Gastroesophageal sphincter (tissue), 4 donors: ENCODE measurements around the gene PLCL1. TPM values are rescaled to one million over a fixed set of nuclear protein-coding genes. Genes with fewer than 3 reads are reported as not detected.

ENCODE experiments used
- ATAC-seq: fragments of 150-250 bp; one replicate; pipeline ENCODE4 v1.9.1; 2016; ENCODE audit warnings: mild to moderate bottlenecking, moderate library complexity
- H3K27ac ChIP-seq, 4 donors: fragments of 200-600 bp; sonication (generic) in 3 of 4; 1 replicate in 3 of 4; 2 replicates in 1 of 4; pipeline ENCODE4 v1.5.1; 2016 to 2019
- H3K27me3 ChIP-seq: fragments of 200-600 bp; sonication (generic); one replicate; pipeline ENCODE4 v1.5.1; 2019
- H3K36me3 ChIP-seq, 2 donors: fragments of 200-600 bp; sonication (generic); one replicate each; pipeline ENCODE4 v1.5.1; 2019; ENCODE audit warnings: control low read depth in 1 of 2
- H3K4me1 ChIP-seq, 3 donors: fragments of 200-600 bp; sonication (generic); 1 replicate in 2 of 3; 2 replicates in 1 of 3; pipeline ENCODE4 v1.5.1; 2016 to 2019; ENCODE audit warnings: control low read depth in 2 of 3
- H3K4me3 ChIP-seq, 2 donors: fragments of 200-600 bp; sonication (generic); one replicate each; pipeline ENCODE4 v1.5.1; 2019; ENCODE audit warnings: mild to moderate bottlenecking in 1 of 2, moderate library complexity in 1 of 2
- H3K9me3 ChIP-seq, 3 donors: fragments of 200-600 bp; sonication (generic); one replicate each; pipeline ENCODE4 v1.5.1; 2017 to 2019; ENCODE audit warnings: control low read depth in 2 of 3
- EP300 ChIP-seq: sonication (generic); formaldehyde crosslinking; IDR thresholded peaks from one replicate; pipeline ENCODE4 v1.6.1; 2017; ENCODE audit warnings: antibody characterized with exemption, mild to moderate bottlenecking
- POLR2A ChIP-seq, 2 donors: fragments of 450-650 bp; IDR thresholded peaks; one replicate each; pipeline ENCODE4 v1.6.1; 2017; ENCODE audit warnings: antibody characterized with exemption in 2 of 2, mild to moderate bottlenecking in 2 of 2, moderate library complexity in 1 of 2
- POLR2AphosphoS5 ChIP-seq: sonication (generic); formaldehyde crosslinking; IDR thresholded peaks from one replicate; pipeline ENCODE4 v1.6.1; 2017; ENCODE audit warnings: antibody characterized with exemption
- WGBS, 2 donors: methylation state at CpG; one replicate each; pipeline ENCODE4 v1.1.5; 2018; ENCODE audit warnings: low coverage in 1 of 2; 5-methylcytosine and 5-hydroxymethylcytosine counted together
- total RNA-seq, 4 donors: library from RNA; depleted of rRNA; stranded (reverse); fragments of >200 nt; gene quantifications; one replicate each; pipeline ENCODE4 v1.1.0, GENCODE V29; 2016
- TF ChIP-seq, protein P1 (sequence below), 4 experiments: fragments of 200-600 bp in 2 of 4; fragments of 450-650 bp in 2 of 4; sonication (generic) in 1 of 4; IDR thresholded peaks; one replicate each; pipeline ENCODE4 v1.5.1; 2017 to 2019; ENCODE audit warnings: antibody characterized with exemption in 4 of 4, mild to moderate bottlenecking in 2 of 4, moderate library complexity in 2 of 4

The PLCL1 gene
- total RNA-seq, 4 donors from 2014 or later: 23.4 to 89.2 (median 47.4) TPM

DNA sequence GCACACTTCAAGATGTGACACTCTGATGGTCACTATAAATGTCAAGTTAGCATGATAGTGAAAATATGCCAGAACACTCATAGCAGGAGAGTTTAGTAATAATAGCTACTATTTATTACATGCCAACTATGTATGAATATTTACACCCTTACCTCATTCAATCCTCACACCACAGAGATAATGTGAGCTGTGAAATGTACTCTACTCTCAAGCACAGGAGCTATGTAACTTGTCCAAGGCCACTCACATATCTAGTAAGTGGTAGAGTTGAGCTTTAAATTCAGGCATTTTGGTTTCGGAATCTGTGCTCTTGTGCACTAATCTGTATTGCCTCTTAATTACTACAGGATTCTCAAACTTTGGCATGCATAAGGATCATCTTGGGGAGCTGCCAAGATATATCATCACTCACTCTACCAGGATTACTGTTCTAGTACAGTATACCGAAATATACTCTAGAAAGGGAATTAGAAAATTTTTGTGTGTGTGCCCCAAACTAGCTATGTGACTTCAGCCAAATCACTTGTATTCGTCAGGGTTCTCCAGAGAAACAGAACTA is 154.3 kb downstream of the PLCL1 start:
- H3K4me3 ChIP-seq: no peak overlapping the region
- no peak for ATAC-seq
- 55 to 93% methylated on average over 3 of the region's 3 CpGs for WGBS, 2 donors
- H3K36me3 ChIP-seq: no peaks in the 10 kb centered on the region
- no peaks in the 10 kb centered on the region for H3K27me3 ChIP-seq
- H3K9me3 ChIP-seq: peaks cover 0 to 5% (median 0%) of the 10 kb centered on the region in 3 donors
- TF ChIP-seq, protein P1, sequence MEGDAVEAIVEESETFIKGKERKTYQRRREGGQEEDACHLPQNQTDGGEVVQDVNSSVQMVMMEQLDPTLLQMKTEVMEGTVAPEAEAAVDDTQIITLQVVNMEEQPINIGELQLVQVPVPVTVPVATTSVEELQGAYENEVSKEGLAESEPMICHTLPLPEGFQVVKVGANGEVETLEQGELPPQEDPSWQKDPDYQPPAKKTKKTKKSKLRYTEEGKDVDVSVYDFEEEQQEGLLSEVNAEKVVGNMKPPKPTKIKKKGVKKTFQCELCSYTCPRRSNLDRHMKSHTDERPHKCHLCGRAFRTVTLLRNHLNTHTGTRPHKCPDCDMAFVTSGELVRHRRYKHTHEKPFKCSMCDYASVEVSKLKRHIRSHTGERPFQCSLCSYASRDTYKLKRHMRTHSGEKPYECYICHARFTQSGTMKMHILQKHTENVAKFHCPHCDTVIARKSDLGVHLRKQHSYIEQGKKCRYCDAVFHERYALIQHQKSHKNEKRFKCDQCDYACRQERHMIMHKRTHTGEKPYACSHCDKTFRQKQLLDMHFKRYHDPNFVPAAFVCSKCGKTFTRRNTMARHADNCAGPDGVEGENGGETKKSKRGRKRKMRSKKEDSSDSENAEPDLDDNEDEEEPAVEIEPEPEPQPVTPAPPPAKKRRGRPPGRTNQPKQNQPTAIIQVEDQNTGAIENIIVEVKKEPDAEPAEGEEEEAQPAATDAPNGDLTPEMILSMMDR (IDR thresholded peaks at IDR 0.05): no peak
- TF ChIP-seq POLR2AphosphoS5 (no peak), EP300 (no peak), POLR2A (IDR thresholded peaks at IDR 0.05) (no peak)
- H3K27ac ChIP-seq: peak overlapping the region in 1 of 4 donors; percentile 2
- H3K4me1 ChIP-seq: peaks cover 0 to 36% (median 5%) of the 10 kb centered on the region in 3 donors

DNA sequence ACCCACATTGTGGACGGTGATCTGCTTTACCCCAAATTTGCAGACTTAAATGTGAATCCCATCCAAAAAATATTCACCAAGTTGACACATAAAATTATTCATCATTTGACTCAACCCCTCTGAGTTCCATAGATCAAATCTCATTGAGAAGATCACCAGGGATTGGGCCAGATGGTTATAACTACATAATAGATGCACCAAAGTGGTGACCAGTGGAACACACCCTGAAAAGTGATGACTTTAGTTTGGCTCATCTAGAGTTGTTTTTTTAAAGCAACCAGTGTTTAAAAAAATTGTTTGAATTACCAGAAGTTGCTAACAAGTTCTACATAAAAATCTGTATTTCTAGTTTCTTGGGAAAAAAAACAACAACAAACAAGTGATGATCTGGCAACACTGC is 155.0 kb downstream of the PLCL1 start:
- peaks cover 0 to 35% (median 5%) of the 10 kb centered on the region in 3 donors for H3K4me1 ChIP-seq
- H3K36me3 ChIP-seq: no peaks in the 10 kb centered on the region
- H3K4me3 ChIP-seq: no peak overlapping the region
- no peaks in the 10 kb centered on the region for H3K27me3 ChIP-seq
- H3K9me3 ChIP-seq: peaks cover 0 to 8% (median 0%) of the 10 kb centered on the region in 3 donors
- ATAC-seq: no peak
- H3K27ac ChIP-seq: no peak overlapping the region
- TF ChIP-seq, protein P1 (IDR thresholded peaks at IDR 0.05): no peak
- TF ChIP-seq POLR2A (IDR thresholded peaks at IDR 0.05) (no peak), POLR2AphosphoS5 (no peak), EP300 (no peak)
- 78 to 91% methylated on average over 1 of the region's 1 CpG for whole genome bisulfite sequencing, 2 donors

DNA sequence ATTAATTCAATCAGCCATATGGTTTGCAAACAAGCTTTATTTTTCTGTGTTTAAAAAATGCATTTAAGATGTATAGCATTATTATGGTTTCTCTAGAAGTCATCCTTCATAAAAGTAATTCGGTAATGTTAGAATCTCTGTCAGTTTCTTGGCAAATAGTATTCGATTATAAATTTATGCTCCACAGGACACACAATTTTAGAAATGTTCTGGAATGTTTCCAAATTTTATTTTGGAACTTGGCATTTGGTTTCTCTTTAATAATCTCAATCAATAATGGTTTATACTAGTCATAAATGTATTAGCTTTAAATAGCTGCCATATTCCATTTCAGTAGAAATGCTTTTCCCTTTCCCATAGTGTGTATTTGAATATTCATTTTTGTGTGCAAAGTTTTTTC is 156.4 kb downstream of the PLCL1 start:
- no peaks in the 10 kb centered on the region for H3K27me3 ChIP-seq
- no peak for ATAC-seq
- no peak overlapping the region for H3K27ac ChIP-seq
- H3K4me3 ChIP-seq: no peak overlapping the region
- peaks cover 0 to 28% (median 0%) of the 10 kb centered on the region in 3 donors for H3K4me1 ChIP-seq
- TF ChIP-seq, protein P1 (IDR thresholded peaks at IDR 0.05): no peak
- TF ChIP-seq POLR2AphosphoS5: no peak
- TF ChIP-seq EP300: no peak
- TF ChIP-seq POLR2A (IDR thresholded peaks at IDR 0.05): no peak
- H3K36me3 ChIP-seq: no peaks in the 10 kb centered on the region
- H3K9me3 ChIP-seq: peaks cover 0 to 18% (median 0%) of the 10 kb centered on the region in 3 donors
- 9 to 33% methylated on average over 2 of the region's 2 CpGs for WGBS, 2 donors

DNA sequence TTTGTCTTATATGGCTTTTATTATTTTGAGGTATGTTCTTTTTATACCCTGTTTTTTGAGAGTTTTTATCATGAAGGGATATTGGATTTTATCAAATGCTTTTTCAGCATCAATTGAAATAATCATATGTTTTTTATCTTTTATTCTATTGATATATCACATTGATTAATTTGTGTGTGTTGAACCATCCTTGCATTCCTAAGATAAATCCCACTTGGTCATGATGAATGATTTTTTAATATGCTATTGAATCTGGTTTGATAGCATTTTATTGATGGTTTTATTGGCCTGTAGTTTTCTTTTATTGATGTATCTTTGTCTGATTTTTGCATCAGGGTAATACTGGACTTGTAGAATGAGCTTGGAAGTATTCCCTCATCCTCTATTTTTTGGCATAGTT is 160.3 kb downstream of the PLCL1 start:
- peaks cover 0 to 15% (median 0%) of the 10 kb centered on the region in 3 donors for H3K4me1 ChIP-seq
- TF ChIP-seq, protein P1 (IDR thresholded peaks at IDR 0.05): no peak
- TF ChIP-seq POLR2A (IDR thresholded peaks at IDR 0.05) (no peak), EP300 (no peak), POLR2AphosphoS5 (no peak)
- no peak overlapping the region for H3K27ac ChIP-seq
- H3K27me3 ChIP-seq: no peaks in the 10 kb centered on the region
- H3K36me3 ChIP-seq: no peaks in the 10 kb centered on the region
- ATAC-seq: no peak
- peaks cover 0 to 18% (median 0%) of the 10 kb centered on the region in 3 donors for H3K9me3 ChIP-seq
- no peak overlapping the region for H3K4me3 ChIP-seq

DNA sequence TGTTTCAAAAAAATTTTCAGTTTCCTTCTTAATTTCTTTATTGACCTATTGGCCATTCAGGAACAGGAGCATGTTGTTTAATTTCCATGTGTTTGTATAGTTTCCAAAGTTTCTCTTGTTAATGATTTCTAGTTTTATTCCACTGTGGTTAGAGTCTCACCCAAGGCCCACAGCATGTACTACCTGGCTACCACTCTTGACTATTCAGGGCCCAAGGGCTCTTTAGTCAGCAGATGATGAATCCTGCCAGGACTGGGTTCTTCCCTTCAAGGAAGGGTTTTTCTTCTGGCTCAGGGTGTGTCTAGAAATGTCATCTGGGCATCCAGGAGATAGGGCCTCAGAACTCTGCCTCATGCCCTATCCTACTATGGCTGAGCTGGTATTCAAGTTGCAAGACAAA is 161.4 kb downstream of the PLCL1 start:
- Histone ChIP-seq H3K4me1 (peaks cover 0 to 5% (median 0%) of the 10 kb centered on the region in 3 donors), H3K9me3 (peaks cover 0 to 18% (median 0%) of the 10 kb centered on the region in 3 donors), H3K36me3 (no peaks in the 10 kb centered on the region), H3K4me3 (no peak overlapping the region), H3K27me3 (no peaks in the 10 kb centered on the region), H3K27ac (no peak overlapping the region)
- TF ChIP-seq, protein P1 (IDR thresholded peaks at IDR 0.05): no peak
- TF ChIP-seq POLR2A (IDR thresholded peaks at IDR 0.05): no peak
- no peak for TF ChIP-seq EP300
- TF ChIP-seq POLR2AphosphoS5: no peak
- no peak for ATAC-seq
